ENCODE data around the gene AIFM1. TPM values are rescaled to one million over a fixed set of nuclear protein-coding genes. Genes with fewer than 3 reads are reported as not detected.

Gene AIFM1
- total RNA-seq: 10.3 TPM

DNA sequence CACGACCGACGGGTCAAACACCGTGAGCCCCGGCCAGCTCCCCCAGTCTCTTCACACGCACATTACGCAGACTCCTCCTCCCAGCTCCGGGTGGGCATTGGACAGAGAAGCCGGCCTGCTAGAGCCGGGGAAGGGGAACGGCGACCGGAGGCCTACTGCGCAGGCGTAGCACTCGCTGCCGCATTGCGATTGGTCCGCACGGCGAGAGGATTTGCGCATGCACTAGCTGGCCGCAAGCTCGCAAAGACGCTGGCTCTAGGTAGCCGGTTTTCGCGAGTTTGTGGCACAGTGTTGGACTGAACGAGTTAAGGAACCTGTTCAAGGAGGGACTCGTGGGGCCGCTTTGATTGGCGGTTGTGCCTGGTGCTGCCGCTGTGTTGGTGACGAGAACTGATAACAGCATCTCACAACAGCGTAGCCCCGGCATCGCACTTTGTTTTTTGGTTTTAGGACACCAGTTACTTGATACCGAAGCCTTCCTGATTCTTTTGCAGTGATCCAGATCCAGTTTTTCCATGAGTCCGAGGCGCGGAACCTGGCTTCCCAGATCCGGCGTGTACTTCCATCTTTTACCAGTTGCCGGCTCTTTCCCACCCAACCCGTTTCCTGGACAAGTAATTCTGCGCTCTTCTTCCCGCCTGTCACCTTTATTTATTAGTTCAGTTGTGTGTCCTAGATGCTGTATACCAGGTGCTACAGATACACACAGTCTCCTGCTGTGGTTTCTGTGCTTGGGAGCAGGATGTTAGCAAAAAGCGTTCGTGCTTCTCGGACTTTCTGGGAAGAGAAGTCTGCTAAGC lies at the start of gene AIFM1:
Gene AIFM1 (minus strand): TSS at position 139 of the 800 bp plus-strand sequence. CDS start 185 bp downstream, outside the sequence.

DNA sequence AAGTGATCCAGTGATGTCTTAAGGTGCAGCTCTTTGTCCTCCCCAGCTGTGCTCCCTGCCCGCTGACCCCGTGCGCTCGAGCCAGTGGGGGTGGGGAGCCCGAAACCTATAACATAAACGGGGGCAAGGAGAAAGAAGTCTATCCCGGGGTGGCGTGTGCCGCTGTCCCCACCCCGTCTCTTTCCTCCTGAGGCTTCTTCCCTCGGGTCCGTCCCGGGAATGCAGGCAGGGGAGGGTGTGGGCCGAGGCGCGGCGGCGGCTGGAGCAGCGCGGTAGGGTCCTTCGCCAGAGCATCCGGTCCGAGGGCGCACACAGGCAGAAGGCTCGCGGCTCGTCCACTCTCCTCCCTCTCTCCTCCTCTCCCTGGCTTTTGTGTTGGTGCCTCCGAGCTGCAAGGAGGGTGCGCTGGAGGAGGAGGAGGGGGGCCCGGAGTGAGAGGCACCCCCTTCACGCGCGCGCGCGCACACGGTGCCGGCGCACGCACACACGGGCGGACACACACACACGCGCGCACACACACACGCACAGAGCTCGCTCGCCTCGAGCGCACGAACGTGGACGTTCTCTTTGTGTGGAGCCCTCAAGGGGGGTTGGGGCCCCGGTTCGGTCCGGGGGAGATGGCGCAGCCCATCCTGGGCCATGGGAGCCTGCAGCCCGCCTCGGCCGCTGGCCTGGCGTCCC lies 5.9 kb upstream of the AIFM1 start, which contains the start of gene RAB33A:
Gene RAB33A (plus strand): TSS at position 517 of the 681 bp plus-strand sequence. CDS start 101 bp downstream, at position 618.

DNA sequence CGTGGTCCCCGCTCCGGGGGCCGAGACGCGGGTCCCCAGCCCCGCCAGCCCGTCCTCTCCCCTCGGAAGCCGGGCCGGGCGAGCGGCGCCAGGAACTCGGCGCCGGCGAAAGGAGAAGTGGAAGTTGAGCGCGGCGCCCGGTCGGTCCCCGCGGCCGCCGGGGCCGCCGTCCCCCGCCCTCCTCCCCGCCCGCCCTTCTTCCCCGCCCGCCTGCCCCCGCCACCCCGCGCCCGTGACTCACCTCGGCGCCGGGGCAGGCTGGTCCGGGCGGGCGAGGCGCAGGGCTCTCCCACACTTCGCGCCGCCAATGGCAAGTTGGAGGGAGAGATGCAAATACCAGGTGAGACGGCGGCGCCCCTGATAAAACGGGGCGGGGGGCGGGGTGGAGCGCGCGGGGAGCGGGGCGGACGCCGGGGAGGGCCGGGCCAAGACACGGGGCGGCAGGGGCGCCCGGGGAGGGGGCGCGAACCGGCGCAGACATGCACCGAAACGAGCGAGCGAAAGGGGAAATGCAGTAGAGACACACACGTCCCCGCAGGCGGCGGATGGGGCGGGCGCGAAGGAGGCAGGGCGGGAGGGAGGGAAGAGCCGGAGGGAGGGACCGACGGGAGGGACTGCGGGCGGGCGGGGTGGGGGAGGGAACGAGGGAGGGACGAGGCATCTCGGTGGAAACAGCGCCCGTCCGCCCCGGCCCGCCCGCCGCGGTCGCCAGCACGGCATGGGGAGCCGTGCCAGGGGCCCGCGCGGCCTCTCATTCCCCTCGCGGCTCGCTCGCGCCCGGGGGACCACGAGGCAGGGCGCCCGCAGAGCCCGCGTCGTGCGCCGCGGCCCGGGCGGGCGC lies 55.0 kb downstream of the AIFM1 start, which contains the start of gene ELF4:
Gene ELF4 (minus strand): TSS at position 119 of the 841 bp plus-strand sequence. CDS start 29,167 bp downstream, outside the sequence.

Other genes with a start within 250 kb of the AIFM1 start
- gene BCORL1, start 183.2 kb downstream of the AIFM1 start, total RNA-seq: 5.6 TPM
- not detected for gene ELF4, start 55.3 kb downstream of the AIFM1 start, total RNA-seq
- gene RAB33A, start 6.1 kb upstream of the AIFM1 start, total RNA-seq: 29.1 TPM
- gene ZNF280C, start 103.1 kb upstream of the AIFM1 start, total RNA-seq: 15.0 TPM
- gene SLC25A14, start 174.1 kb upstream of the AIFM1 start, total RNA-seq: 29.4 TPM
- not detected for gene GPR119, start 219.8 kb upstream of the AIFM1 start, total RNA-seq
- 31.0 TPM for gene RBMX2, start 236.1 kb upstream of the AIFM1 start, total RNA-seq

All from parietal lobe (tissue), 1 donor.